MV-4-11 (cell line): Measurements from ENCODE around the gene PCDHGA5.
"Not testable (repeated sequence)": the region's sequence is repeated elsewhere in the genome, so short reads cannot be mapped to it uniquely, and the experiment has no call there.

ENCODE experiments used
- DNase-seq: peaks from one replicate; lab custom pipeline; 2025; lab: John Stamatoyannopoulos, UW

PCDHGA5 gene

GRCh38 chr5:141387557-141388311 is 23.8 kb downstream of the PCDHGA5 start, which contains the start of gene PCDHGB4:
Gene PCDHGB4, plus strand, starts transcription at chr5:141387698. Its CDS starts 187 bp downstream, at chr5:141387885.
- DNase-seq = not testable (repeated sequence)

DNA sequence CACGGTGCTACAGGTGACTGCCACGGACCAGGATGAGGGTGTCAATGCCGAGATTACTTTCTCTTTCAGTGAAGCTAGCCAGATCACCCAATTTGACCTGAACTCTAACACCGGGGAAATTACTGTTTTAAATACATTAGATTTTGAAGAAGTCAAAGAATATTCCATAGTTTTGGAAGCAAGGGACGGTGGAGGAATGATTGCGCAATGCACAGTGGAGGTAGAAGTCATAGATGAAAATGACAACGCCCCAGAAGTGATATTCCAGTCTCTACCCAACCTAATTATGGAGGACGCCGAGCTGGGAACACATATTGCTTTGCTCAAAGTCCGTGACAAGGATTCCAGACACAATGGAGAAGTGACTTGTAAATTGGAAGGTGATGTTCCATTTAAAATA is 24.7 kb downstream of the PCDHGA5 start:
- no peak for DNase-seq

DNA sequence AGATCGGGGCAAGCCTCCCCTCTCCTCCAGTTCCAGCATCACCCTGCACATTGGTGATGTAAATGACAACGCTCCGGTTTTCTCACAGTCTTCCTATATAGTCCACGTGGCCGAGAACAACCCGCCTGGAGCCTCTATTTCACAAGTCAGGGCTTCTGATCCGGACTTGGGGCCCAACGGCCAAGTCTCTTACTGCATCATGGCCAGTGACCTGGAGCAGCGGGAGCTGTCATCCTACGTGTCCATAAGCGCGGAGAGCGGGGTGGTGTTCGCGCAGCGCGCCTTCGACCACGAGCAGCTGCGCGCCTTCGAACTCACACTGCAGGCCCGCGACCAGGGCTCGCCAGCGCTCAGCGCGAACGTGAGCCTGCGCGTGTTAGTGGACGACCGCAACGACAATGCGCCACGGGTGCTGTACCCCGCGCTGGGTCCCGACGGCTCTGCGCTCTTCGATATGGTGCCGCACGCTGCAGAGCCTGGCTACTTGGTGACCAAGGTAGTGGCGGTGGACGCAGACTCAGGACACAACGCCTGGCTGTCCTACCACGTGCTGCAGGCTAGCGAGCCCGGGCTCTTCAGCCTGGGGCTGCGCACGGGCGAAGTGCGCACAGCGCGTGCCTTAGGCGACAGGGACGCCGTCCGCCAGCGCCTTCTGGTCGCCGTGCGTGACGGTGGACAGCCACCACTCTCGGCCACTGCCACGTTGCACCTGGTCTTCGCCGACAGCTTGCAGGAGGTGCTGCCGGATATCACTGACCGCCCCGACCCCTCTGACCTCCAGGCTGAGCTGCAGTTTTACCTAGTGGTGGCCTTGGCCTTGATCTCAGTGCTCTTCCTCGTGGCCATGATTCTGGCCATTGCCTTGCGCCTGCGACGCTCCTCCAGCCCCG is 25.4 kb downstream of the PCDHGA5 start:
- no peak for DNase-seq

- no peak for DNase-seq
Observed at GRCh38 chr5:141392429-141393198, 28.7 kb downstream of the PCDHGA5 start, which contains the start of gene PCDHGA8. Gene PCDHGA8, plus strand, starts transcription at chr5:141392633. Its CDS starts 181 bp downstream, at chr5:141392814.

DNA sequence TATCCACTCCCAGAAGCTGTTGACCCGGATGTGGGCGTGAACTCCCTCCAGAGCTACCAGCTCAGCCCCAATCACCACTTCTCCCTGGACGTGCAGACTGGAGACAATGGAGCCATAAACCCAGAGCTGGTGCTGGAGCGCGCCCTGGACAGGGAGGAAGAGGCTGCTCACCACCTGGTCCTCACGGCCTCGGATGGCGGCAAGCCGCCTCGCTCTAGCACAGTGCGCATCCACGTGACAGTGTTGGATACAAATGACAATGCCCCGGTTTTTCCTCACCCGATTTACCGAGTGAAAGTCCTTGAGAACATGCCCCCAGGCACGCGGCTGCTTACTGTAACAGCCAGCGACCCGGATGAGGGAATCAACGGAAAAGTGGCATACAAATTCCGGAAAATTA is 29.3 kb downstream of the PCDHGA5 start:
- no peak for DNase-seq

- not testable (repeated sequence) for DNase-seq
Observed at GRCh38 chr5:141394401-141395187, 30.6 kb downstream of the PCDHGA5 start.

DNA sequence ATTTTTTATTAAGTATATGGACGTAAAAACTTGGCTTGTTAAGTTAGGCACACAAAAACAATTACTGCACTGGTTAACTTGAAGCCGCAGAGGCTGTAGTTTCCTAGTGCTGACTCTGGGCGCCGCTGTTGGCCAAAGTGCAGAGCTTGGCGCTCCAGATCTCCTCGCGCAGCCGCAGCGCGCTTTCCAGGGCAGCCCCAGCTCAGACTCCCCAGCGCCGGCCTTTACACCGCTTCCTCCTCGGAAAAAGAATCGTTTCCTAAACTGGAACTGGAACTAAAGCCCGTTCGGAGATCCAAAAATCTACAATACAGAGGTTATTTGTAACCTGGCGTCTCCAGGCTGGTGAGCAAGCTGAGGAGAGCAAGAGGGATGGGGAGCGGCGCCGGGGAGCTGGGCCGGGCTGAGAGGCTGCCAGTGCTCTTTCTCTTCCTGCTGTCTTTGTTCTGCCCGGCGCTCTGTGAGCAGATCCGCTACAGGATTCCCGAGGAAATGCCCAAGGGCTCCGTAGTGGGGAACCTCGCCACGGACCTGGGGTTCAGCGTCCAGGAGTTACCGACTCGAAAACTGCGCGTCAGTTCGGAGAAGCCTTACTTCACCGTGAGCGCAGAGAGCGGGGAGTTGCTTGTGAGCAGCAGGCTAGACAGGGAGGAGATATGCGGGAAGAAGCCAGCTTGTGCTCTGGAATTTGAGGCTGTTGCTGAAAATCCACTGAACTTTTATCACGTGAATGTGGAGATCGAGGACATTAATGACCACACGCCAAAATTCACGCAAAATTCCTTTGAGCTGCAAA is 34.0 kb downstream of the PCDHGA5 start, which contains the start of gene PCDHGB5:
Gene PCDHGB5, plus strand, starts transcription at position 192 of the 796 bp plus-strand sequence. Its CDS starts 181 bp downstream, at position 373.
- not testable (repeated sequence) for DNase-seq

- no peak for DNase-seq
Observed at GRCh38 chr5:141398608-141399007, 34.6 kb downstream of the PCDHGA5 start.

DNA sequence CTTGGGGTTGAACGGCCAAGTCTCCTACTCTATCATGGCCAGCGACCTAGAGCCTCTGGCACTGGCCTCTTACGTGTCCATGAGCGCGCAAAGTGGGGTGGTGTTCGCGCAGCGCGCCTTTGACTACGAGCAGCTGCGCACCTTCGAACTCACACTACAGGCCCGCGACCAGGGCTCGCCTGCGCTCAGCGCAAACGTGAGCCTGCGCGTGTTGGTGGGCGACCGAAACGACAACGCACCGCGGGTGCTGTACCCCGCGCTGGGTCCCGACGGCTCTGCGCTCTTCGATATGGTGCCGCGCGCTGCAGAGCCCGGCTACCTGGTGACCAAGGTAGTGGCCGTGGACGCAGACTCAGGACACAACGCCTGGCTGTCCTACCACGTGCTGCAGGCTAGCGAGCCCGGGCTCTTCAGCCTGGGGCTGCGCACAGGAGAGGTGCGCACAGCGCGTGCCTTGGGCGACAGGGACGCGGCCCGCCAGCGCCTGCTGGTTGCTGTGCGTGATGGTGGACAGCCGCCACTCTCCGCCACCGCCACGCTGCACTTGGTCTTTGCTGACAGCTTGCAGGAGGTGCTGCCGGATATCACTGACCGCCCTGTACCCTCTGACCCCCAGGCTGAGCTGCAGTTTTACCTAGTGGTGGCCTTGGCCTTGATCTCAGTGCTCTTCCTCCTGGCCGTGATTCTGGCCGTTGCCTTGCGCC is 35.7 kb downstream of the PCDHGA5 start:
- DNase-seq = no peak

DNA sequence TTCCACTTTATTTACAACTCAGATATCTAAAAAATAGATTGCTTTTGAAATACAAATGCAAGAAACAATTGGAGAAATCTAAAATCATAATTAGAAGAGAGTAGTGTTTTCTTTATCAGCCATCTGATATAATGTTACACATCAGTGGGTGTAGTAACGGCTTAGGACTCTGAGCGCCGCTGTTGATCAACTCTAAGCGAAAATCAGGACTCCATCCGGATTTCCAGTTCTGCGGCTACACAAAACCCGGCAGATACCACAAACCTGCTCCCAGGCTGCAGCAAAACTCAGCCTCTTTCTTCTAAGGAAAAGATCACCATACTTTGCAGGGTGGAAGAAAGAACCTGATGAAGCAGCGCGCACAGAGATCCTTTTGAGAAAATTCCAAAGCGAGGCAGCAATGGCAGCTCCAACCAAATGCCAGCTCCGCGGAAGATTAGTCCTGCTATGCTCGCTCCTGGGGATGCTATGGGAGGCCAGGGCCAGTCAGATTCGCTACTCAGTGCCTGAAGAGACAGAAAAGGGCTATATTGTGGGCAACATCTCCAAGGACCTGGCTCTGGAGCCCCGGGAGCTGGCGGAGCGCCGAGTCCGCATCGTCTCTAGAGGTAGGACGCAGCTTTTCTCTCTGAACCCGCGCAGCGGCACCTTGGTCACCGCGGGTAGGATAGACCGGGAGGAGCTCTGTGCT is 38.7 kb downstream of the PCDHGA5 start, which contains the start of gene PCDHGA9:
Gene PCDHGA9, plus strand, starts transcription at position 226 of the 691 bp plus-strand sequence. Its CDS starts 175 bp downstream, at position 401.
- DNase-seq = no peak

DNA sequence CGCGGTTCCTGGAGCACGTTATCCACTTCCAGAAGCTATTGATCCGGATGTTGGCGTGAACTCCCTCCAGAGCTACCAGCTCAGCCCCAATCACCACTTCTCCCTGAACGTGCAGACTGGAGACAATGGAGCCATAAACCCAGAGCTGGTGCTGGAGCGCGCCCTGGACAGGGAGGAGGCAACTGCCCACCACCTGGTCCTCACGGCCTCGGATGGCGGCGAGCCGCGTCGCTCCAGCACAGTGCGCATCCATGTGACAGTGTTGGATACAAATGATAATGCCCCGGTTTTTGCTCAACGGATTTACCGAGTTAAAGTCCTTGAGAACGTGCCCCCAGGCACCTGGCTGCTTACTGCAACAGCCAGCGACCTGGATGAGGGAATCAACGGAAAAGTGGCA is 39.4 kb downstream of the PCDHGA5 start:
- DNase-seq = no peak

DNA sequence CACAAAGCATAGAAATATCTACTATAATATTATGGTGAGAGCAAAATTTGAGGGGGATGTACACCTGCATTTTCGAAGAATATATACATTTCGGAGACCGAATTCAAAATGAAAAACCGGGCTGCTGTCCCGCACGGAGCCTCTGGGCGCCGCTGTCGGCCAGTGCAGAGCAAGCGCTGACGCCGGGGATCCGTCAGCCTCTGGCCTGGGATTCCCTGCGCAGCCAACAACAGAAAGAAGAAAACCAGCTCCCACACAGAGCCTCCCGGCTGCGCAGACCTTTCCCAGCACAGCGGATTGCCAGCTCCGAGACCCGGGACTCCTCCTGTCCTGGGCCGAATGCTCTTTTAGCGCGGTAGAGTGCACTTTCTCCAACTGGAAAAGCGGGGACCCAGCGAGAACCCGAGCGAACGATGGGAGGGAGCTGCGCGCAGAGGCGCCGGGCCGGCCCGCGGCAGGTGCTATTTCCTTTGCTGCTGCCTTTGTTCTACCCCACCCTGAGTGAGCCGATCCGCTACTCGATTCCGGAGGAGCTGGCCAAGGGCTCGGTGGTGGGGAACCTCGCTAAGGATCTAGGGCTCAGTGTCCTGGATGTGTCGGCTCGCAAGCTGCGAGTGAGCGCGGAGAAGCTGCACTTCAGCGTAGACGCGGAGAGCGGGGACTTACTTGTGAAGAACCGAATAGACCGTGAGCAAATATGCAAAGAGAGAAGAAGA is 44.0 kb downstream of the PCDHGA5 start, which contains the start of gene PCDHGB6:
Gene PCDHGB6, plus strand, starts transcription at position 232 of the 716 bp plus-strand sequence. Its CDS starts 182 bp downstream, at position 414.
- not testable (repeated sequence) for DNase-seq

GRCh38 chr5:141409598-141410306 is 45.8 kb downstream of the PCDHGA5 start:
- no peak for DNase-seq

DNA sequence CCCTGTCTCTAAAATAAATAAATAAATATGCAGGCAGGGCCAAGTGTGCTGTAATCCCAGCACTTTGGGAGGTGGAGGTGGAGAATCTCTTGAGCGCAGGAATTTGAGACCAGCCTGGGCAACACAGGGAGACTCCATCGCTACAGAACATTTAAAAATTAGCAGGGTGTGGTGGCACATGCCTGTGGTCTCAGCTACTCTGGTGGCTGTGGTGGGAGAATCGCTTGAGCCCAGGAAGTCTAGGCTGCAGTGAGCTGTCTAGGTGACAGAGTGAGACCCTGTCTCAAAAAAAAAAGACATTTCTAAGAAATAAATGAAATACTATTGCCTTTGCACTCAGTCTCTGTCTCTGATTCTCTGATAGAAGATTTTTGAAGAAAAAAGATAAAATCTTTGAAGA is 47.6 kb downstream of the PCDHGA5 start:
- DNase-seq = no peak

DNA sequence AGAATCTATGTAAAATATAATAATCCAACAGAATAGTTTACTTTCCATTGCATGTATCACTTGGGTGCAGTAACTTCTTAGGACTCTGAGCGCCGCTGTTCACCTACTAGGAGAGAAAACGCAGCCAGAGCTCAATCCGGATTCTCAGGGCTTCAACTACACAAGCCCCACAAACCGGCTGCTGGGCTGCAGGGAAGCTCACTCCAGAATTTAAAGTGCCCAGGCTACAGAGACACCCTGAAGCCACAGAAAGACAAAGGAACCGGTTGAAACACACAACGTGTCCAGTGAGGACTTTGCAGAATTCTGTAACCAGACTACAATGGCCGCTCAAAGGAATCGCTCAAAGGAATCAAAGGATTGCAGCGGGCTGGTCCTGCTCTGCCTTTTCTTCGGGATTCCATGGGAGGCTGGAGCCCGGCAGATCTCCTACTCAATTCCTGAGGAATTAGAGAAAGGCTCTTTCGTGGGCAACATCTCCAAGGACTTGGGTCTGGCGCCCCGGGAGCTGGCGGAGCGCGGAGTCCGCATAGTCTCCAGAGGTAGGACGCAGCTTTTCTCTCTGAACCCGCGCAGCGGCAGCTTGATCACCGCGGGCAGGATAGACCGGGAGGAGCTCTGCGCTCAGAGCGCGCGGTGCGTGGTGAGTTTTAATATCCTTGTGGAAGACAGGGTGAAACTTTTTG is 49.0 kb downstream of the PCDHGA5 start, which contains the start of gene PCDHGA10:
Gene PCDHGA10, plus strand, starts transcription at position 134 of the 686 bp plus-strand sequence. Its CDS starts 189 bp downstream, at position 323.
- DNase-seq = peak; percentile 68

DNA sequence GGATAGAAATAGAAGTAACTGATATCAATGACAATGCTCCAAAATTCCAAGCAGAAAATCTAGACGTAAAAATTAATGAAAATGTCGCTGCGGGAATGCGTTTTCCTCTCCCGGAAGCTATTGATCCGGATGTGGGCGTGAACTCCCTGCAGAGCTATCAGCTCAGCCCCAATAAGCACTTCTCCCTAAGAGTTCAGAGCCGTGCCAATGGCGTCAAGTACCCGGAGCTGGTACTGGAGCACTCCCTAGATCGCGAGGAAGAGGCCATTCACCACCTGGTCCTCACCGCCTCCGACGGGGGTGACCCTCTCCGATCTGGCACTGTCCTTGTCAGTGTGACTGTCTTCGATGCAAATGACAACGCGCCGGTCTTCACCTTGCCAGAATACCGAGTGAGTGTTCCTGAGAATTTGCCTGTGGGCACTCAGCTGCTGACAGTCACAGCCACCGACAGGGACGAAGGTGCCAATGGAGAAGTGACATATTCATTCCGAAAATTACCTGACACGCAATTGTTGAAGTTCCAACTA is 49.6 kb downstream of the PCDHGA5 start:
- DNase-seq = no peak
